Mammary epithelial cell (primary cell): Measurements from ENCODE around the gene HS2ST1.

ENCODE experiments used
- CTCF ChIP-seq, 2 donors: IDR thresholded peaks in 1 of 2; conservative IDR thresholded peaks in 1 of 2; 2 replicates each; pipeline ENCODE4 v1.5.1; 2011 to 2012; ENCODE audit warnings: inconsistent platforms in 2 of 2, low read length in 2 of 2, mild to moderate bottlenecking in 2 of 2, control low read depth in 1 of 2, low read depth in 1 of 2; ENCODE audit not compliant: insufficient read depth in 1 of 2; ENCODE audit errors: extremely low read depth in 1 of 2
- EZH2 ChIP-seq: IDR thresholded peaks from 2 replicates; pipeline ENCODE4 v1.6.1; 2012; ENCODE audit warnings: low read length, inconsistent platforms, borderline replicate concordance

GRCh38 chr1:87052961-87053360 is 138.5 kb downstream of the HS2ST1 start:
- TF ChIP-seq CTCF (conservative IDR thresholded peaks at IDR 0.05 in 1 of 2, IDR thresholded peaks at IDR 0.05 in 1 of 2; ENCODE audit: extremely low read depth in 1 of 2, insufficient read depth in 1 of 2, low read depth in 1 of 2, low read length in 2 of 2) (no peak), EZH2 (no peak)
